HG02610 (cell line): ENCODE measurements around the gene OSBPL5.
"Not testable (repeated sequence)": the region's sequence is repeated elsewhere in the genome, so short reads cannot be mapped to it uniquely, and the experiment has no call there.

Experiments used
- ATAC-seq: cut with Tn5 transposase; IDR thresholded peaks from one replicate; pipeline ENCODE4 v1.9.1; 2021; ENCODE audit warnings: mild to moderate bottlenecking, moderate library complexity; ENCODE audit not compliant: unreplicated experiment

Gene OSBPL5

DNA sequence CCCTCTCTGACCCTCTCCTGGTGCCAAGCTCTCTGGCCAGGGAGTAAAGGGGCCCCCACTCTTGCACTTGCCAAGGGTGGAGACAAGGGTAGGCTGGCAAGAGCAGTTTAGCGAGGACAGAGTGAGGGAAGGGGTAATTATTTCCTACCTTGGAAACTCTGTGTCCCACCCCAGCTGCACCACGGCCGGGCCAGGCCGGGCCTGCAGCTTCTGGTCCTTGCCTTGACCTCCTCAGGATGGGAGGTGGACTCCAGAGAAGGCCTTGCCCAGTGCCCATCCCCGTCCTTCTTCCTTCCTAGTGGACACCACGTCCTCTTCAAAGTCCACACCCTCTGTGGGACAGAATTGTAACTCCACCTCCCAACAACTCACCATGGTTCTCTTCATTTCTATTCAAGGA lies 18.4 kb upstream of the OSBPL5 start:
- no peak for ATAC-seq

GRCh38 chr11:3182462-3182852 lies 17.3 kb upstream of the OSBPL5 start:
- ATAC-seq: no peak

DNA sequence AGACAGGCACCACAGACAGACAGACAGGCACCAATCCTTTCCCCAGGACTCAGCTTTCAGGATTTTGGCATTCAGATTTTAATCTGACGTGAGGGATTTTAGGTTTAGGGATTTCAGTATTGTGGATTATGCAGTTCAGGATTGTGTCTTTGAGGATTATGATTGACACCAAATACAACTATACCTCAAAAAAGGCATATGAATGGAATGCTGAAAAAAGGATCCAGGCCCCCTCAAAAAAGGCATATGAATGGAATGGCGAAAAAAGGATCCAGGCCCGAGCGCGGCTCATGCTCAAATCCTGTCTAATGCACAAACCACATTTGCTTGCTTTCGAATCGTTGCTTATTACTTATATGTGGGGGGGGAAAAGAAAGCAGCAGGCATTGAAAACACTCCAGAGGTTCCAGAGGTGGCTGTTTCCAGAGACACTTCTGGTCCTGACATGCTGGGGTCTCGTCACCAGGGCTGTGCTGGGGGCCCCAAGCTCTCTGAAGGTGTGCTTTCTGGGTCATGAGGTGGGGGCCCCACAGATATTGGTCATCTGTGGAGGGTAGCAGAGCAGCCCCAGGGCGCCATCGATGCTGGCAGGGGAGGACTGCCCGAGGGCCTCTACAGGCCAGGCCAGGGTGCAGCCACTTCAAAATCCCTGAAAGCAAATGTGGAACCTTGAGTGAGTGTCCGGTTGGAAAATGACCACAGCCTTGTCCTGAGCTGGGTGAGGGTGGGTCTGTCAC lies 16.8 kb upstream of the OSBPL5 start:
- ATAC-seq: no peak

- no peak for ATAC-seq
These were observed 15.8 kb upstream of the OSBPL5 start for GRCh38 chr11:3180869-3181268.

GRCh38 chr11:3178349-3178748 lies 13.2 kb upstream of the OSBPL5 start:
- no peak for ATAC-seq

GRCh38 chr11:3177931-3178330 lies 12.8 kb upstream of the OSBPL5 start:
- ATAC-seq: no peak

DNA sequence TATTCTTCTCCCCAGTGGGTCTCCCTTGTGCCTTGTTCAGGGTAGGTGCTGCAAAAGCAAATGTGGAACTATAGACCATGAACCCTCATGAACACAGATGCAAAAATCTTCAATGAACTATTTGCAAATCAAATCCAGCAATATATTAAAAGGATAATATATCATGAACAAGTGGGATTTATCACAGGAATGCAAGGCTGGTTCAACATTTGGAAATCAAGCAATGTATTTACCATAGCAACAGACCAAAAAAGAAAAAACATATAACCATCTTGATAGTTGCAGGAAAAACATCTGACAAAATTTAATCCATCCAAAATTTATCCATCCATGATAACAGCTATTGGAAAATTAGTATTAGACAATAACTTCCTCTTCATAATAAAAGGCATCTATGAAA lies 11.4 kb upstream of the OSBPL5 start:
- ATAC-seq: no peak

- ATAC-seq: no peak
These were observed 10.1 kb upstream of the OSBPL5 start for GRCh38 chr11:3175194-3175593.

DNA sequence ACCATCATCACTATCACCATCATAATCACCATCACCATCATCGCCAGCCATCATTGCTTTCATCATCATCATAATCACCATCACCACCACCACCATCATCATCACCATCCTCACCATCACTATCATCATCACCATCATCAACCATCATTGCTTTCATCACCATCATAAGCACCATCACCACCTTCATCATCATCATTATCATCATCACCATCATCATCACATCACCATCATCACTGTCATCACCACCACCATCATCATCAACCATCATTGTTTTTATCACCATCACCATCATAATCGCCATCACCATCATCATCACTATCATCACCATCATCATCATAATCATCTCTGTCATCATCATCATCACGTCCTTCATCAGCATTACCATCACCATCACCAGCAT lies 9.3 kb upstream of the OSBPL5 start:
- ATAC-seq: no peak

GRCh38 chr11:3173795-3174194 lies 8.7 kb upstream of the OSBPL5 start:
- ATAC-seq: no peak

GRCh38 chr11:3171931-3172560 lies 6.9 kb upstream of the OSBPL5 start:
- ATAC-seq: no peak

- no peak for ATAC-seq
These were observed 5.9 kb upstream of the OSBPL5 start for GRCh38 chr11:3170756-3171650.

DNA sequence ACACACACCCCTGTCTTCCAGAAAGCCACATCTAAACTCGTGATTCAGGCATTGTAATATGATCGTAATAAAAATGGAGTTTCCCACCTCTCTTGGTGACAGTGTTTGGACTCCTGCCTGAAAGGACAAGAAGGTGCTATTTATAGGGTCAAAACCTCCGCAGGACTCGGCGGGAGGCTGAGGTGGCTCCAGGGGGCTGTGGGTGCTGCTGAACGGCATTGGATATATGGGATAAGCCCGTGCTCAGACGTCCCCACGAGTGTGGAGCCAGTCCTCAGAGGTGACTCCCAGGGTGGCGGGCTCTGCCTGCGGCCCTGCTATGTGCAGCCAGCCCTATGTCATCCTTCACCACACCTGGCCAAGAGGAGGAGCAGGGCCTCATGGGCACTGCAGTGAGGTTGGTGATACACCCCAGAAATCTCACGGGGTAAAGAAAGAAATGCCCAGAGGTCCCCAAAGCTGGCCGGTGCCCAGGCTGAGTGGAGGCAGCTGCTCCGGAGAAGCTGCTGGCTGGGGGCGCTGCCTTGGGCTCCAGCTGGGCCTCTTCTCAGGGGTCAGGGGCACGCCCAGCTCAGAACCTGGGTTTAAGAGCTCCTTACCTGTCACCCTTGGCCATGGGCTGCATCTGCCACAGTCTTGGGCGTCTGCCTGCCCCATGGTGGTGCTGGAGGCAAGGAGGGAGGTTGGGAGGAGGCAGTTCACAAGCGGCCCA lies 5.1 kb upstream of the OSBPL5 start:
- no peak for ATAC-seq

DNA sequence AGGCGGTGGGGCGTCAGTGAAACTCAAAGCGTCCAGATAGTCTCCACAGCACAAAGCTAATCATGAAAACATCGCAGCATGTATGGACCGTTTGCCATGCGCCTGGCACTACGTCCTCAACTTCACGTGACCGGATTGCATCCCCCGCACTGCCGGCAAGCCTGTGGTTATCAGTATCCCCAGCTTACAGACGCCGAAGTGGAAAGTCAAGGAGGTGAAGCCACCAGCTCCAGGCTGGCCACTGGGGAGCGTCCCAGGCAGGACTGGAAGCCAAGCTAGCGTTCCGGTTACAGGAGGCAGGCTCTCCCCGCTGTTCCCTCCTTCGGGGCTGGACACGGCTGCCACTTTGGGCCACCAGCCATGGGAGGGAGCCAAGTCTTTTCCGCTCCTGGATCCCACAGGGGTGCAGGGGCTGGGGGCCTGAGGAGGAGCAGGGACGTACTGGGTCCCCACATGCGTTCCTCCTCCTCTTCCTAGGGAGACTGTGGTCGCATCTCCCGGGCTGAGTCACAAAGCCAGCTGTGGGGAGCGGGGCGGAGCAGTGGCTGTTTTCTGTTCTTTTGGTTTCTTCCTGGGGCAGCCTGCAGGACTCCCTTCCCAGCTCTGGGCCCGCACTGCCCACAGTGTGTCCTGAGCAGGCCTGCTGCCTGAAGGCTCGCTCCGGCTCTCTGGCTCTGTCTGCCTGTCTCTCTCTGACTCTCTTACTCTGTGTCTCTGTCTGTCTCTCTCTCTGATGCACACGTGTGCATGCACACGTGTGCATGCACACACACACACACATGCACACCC lies 4.3 kb upstream of the OSBPL5 start:
- ATAC-seq: no peak

DNA sequence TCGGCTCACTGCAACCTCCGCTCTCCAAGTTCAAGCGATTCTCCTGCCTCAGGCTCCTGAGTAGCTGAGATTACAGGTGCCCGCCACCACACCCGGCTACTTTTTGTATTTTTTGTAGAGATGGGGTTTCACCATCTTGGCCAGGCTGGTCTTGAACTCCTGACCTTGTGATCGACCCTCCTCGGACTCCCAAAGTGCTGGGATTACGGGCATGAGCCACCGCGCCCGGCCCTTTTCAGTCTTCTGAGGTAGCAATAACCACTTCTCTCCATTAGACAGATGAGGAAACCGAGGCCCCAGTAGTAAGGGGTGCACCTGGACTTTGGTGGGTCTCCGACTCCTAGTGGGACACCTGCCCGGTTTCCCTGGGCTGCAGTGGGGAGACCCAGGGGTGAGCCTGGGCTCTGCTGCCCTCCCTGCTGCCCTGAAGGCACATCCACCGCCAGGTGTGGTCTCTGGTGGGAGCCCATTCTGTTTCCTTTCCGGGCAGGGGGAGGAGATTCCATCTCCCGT lies 3.7 kb upstream of the OSBPL5 start:
- ATAC-seq: not testable (repeated sequence)

GRCh38 chr11:3167143-3168119 lies 2.3 kb upstream of the OSBPL5 start:
- no peak for ATAC-seq

GRCh38 chr11:3166268-3167142 lies 1.4 kb upstream of the OSBPL5 start:
- ATAC-seq: no peak

GRCh38 chr11:3165916-3166267 lies 782 bp upstream of the OSBPL5 start:
- ATAC-seq: no peak
